Fibroblast of villous mesenchyme (primary cell): ENCODE data around the gene NKIRAS1. TPM values are rescaled to one million over a fixed set of nuclear protein-coding genes. Genes with fewer than 3 reads are reported as not detected.
A peak's percentile ranks its signal among the peaks of the same experiment; 100 is the strongest.
"Not testable (repeated sequence)": the region's sequence is repeated elsewhere in the genome, so short reads cannot be mapped to it uniquely, and the experiment has no call there.

Experiments
- DNase-seq: peaks from one replicate; pipeline ENCODE4 v3.0.0-alpha.2; 2010; ENCODE audit warnings: low read depth
- H3K4me3 ChIP-seq: 2 replicates; pipeline ENCODE4 v1.5.1; 2011; ENCODE audit warnings: low read depth, mild to moderate bottlenecking, low read length
- total RNA-seq: library from RNA; depleted of rRNA; stranded (reverse); fragments of >200 nt; gene quantifications from 2 replicates; pipeline ENCODE4 v1.2.3, GENCODE V29; 2012
- TF ChIP-seq, protein P1 (sequence below): IDR thresholded peaks from 2 replicates; pipeline ENCODE4 v1.5.1; 2012; ENCODE audit warnings: low read depth, mild to moderate bottlenecking, low read length; ENCODE audit not compliant: insufficient read depth

Gene NKIRAS1
- total RNA-seq, 1 donor = 28.1 TPM

DNA sequence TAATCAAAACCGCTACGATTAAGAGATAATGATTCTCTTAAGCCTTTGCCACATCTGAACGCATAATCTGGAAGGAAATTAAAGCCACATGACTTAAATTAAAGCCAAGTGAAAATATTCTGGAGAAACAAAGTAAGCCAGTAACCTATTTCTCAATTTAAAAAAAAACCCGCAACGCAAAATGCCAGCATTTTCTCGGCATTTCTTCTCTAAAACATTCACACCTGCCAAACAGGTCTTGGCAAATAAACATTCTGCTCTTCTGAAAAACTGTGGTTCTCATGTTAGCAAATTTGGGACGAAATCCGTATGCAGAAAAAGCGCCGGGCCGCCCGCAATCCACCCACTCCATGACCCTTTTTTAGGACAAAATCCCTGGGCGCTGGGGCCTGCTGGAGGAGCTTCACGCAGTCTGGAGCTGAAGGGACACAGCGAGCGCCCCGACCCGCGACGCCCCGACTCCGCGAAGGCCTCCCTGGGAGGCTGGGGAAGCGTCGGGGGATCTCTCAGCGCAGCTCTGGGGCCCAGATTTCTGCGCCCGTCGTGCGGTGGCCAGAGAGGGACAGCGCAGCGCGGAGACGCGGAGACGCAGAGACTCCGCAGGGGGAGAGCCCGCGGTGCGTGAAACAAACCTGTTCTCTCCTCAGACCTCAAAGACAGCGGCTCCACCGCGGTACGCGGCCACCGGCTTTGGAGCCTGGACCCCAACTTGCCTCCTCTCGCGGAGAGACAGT lies 471 bp downstream of the NKIRAS1 start:
- peak overlapping the region; percentile 79 for H3K4me3 ChIP-seq
- DNase-seq = no peak
- TF ChIP-seq, protein P1, sequence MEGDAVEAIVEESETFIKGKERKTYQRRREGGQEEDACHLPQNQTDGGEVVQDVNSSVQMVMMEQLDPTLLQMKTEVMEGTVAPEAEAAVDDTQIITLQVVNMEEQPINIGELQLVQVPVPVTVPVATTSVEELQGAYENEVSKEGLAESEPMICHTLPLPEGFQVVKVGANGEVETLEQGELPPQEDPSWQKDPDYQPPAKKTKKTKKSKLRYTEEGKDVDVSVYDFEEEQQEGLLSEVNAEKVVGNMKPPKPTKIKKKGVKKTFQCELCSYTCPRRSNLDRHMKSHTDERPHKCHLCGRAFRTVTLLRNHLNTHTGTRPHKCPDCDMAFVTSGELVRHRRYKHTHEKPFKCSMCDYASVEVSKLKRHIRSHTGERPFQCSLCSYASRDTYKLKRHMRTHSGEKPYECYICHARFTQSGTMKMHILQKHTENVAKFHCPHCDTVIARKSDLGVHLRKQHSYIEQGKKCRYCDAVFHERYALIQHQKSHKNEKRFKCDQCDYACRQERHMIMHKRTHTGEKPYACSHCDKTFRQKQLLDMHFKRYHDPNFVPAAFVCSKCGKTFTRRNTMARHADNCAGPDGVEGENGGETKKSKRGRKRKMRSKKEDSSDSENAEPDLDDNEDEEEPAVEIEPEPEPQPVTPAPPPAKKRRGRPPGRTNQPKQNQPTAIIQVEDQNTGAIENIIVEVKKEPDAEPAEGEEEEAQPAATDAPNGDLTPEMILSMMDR = no peak

DNA sequence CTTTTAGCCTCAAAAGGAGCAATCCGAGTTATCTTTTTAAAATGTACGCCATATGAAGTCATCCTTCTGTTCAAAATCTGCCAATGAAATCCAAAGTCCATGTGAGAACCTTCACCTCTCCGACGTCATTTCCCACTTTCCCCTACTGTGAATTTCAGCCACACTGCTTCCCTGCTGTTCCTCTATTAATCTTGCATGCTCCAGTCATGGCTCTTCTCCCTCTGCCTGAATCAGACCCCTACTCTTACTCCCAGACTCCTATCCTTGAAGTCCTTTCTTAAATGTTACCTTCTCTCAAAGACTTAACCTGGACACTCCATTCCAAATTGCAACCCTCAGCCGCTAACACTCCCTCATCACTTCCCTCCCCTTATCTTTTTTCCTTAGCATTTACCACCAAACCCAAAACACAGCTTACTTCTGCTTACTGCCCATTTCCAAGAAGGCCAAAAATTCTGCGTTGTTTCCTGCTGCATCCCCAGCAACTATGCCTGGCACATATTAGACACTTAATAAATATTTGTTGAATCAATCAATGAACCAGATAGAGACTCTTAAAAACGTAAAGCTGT lies 1.2 kb downstream of the NKIRAS1 start:
- TF ChIP-seq, protein P1 = no peak
- peak overlapping the region; percentile 79 for H3K4me3 ChIP-seq
- DNase-seq = peak; percentile 54

DNA sequence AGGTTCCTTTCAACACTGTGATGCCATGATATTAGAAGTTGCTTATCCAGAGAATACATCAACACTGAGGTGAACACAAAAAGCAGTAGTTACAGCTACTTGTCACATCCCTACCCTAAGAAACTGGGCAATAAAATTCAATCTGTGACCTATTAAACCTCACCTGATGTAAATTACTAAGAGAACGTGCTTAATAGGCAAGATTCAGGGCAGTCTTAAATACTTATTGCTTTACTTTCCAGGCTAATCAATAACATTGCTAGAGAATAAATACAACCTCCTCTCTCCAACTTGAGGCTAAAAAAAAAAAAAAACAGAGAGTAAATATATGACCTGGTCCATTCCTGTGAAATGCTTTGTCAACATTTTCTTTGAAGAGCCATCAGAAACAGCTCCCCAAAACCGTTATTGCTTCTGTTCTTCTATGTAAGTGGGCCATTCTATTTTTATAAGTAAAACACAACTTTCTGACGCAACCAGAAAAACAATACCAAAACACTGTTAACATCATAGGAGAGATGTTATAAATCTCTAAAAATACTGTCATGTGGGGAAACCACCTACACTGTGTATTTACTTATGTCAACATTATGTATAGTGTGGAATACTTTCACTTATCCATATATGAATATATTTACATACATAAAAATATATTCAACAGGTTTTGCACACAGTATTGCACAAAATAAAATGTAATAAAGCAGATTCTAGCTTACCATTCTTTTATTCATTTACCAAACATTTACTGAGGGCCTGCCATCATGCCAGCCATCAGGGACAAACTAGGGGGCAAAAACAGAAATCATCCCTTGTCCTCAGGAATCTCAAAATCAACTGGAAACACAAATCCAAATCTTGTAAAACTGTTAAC lies 2.7 kb downstream of the NKIRAS1 start:
- H3K4me3 ChIP-seq = no peak overlapping the region
- DNase-seq = no peak
- TF ChIP-seq, protein P1 = no peak

DNA sequence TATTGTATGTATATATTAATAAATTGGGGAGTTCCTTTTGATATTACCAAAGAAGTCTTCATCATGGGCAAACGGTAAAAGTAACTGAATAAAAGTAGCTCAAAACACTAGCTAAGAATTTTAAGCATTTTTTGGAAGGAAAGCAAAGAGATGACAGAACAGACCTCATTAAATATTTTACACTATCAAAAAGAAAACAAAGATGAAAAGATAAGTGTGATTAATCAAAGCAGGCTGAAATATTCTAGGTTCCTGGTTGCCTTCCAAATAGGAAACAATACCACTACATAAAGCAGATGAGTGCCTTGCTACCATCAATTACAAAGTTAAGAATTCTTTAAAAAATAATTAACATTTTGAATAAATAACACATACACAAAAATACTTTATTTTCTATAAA lies 3.6 kb downstream of the NKIRAS1 start:
- no peak overlapping the region for H3K4me3 ChIP-seq
- TF ChIP-seq, protein P1 = no peak
- DNase-seq = no peak

DNA sequence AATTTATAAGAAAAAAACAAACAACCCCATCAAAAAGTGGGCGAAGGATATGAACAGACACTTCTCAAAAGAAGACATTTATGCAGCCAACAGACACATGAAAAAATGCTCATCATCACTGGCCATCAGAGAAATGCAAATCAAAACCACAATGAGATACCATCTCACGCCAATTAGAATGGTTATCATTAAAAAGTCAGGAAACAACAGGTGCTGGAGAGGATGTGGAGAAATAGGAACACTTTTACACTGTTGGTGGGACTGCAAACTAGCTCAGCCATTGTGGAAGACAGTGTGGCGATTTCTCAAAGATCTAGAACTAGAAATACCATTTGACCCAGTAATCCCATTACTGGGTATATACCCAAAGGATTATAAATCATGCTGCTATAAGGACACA lies 4.5 kb downstream of the NKIRAS1 start:
- not testable (repeated sequence) for DNase-seq, H3K4me3 ChIP-seq

DNA sequence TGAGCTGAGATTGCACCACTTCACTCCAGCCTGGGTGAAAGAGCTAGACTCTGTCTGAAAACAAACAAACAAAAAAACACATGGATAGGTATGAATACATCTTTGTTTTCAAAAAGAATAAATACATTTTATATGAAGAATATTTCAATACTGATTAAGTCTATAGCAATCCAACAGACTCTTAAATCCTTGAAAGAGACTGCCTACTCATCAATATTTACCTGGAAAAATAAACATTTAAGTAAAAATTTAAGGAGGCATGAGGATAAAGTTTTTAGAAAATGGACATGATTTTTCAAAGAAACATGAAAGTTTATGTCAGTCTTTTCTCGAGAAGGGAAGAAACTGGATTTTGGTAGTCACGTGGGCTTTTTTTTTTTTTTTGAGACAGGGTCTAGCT lies 5.4 kb downstream of the NKIRAS1 start:
- DNase-seq = no peak
- TF ChIP-seq, protein P1 = no peak

DNA sequence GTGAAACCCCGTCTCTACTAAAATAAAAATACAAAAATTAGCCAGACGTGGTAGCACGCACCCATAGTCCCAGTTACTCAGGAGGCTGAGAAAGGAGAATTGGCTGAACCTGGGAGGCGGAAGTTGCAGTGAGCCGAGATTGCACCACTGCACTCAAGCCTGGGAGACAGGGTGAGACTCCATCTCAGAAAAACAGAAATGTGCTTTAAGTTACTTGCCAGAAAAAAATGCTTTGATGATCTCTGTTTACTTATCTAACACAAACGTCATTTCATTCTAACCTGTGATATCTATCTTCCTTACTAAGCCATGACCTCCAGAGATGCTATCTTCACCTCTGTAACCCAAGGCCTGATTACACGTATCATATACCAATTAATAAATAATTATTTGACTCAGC lies 7.4 kb downstream of the NKIRAS1 start:
- TF ChIP-seq, protein P1 = no peak

More for the DNA sequence above, 5.4 kb downstream of the NKIRAS1 start:
- H3K4me3 ChIP-seq = no peak overlapping the region

More for the DNA sequence above, 7.4 kb downstream of the NKIRAS1 start:
- no peak for DNase-seq
- H3K4me3 ChIP-seq = no peak overlapping the region
